ENCODE measurements around the gene C10orf143.
A peak's percentile ranks its signal among the peaks of the same experiment; 100 is the strongest.
"Not testable (repeated sequence)": the region's sequence is repeated elsewhere in the genome, so short reads cannot be mapped to it uniquely, and the experiment has no call there.

The C10orf143 gene

DNA sequence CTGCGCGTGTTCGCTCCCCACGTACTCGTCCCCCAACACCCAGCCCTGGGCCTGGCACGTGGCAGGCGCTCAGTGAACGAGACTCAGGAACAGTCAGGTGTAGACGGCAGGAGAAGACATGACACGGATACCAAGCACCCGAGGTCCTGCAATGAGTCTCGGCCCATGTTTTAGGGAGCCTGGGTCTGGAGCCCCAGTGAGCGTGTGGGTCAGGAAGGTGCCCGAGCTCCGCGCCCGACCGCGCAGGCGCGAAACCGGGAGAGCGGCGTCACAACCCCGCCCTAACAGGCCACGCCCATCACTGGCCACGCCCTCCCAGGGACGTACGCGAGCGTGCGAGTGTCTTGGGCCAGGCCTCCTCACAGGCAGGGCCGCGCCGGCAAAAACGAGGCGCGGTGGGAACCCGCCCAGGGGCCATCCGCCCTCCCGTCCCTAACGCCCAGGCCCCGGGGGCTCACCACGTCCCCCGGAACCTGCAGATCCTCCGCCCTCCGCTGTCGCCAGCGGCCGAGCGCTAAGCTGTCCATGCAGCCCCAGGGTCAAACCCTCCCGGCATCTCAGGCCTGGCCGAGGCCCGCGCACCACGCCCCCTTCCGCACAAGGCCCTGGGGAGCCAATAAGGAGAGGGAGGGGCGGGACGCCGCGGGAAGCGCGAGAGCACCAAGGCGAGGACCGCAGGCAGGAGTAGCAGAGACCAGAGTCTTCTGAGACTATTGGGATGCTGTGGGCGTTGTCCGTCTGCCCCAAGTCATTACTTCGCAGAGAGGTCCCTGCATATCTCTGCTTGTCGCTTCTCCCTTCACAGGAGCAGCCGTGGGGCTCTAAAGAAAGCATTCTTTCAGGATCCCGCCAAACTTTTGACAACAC, at the start of gene C10orf143:
C10orf143 (minus strand) TSS at position 585 of the 867 bp plus-strand sequence; CDS start at position 527, 58 bp downstream.
- peak; percentile 16 for DNase-seq

DNA sequence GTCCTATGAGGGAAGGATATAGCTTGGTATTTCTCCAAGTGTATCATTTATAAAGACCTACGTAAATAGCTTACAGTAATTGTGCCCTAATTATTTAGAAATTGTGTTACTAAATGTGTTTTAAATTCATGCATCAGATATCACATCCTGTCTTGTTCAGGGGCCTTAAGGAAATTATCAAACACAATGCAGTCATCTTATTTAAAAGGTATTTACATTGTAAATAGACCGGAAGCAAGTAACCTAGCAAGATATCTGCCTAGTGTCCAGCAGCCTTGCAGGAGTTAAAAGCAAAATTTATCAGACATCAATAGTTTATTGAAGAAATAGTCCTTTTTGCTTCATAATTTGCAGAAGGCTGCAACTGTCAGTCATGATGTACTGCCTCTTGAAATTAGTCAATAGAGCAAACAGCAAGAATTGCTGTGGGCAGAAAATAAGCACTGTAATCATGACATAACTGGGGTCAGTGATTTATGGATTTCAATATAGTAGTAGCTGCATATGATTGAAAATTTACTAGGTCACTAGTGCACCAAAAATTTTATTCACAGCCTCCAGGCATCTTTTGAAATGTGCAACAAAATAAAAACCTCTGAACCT, 48.7 kb upstream of the C10orf143 start:
- no peak for DNase-seq

DNA sequence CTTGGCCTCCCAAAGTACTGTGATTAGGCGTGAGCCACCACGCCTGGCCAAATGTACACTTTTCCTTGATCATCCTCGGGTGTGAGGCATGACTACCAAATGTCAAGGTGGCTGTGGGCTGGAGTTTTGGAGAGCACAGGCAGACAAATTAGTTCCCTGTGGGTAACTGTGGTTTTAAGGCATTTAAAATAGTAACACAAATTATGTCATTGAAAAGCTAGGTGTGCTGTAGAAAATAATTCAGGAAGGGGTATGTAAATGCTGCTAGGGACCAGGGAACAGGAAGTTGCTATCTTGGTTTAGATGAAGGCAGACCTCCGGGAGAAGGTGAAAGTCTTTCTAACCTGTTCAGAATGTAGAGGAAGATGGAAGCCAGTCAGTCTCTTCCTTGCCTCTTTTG, 35.4 kb upstream of the C10orf143 start:
- DNase-seq = no peak

DNA sequence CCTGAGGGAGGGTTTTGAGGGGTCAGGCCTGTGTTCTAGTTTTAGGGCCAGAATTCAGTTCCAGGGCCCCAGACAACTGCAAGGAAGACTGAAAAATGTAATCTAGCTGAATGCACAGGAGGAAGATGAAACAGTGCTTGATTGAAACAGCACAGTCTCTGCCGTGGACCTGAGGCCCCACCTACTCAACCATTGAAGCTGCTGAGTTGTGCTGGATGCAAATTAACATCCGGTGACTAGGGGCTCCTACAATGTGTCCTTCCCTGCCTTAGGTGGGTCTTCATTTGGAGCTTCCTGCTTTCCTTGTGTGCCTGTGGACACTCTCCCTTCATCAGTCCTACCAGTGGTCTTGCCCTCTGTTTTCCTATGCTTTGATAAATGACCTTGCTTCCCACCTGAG, 31.2 kb upstream of the C10orf143 start:
- DNase-seq = no peak

DNA sequence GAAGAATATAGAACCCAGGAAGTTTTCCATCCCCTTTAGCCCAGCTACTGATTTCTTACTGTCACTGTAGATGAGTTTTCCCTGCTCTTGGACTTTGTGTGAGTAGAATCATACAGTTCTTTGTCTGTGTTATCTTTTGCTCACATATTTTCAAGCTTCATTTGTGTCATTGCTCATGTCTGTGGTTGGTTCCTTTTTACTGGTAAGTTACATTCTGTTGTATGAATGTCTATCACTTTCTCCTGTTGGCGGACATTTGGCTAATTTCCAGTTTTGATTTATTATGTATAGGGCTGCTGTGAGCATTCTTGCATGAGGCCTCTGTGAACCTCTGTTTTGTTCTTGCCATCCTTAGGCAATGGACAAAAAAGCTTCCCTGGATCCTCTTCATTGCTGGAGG, 30.8 kb upstream of the C10orf143 start:
- DNase-seq = no peak

DNA sequence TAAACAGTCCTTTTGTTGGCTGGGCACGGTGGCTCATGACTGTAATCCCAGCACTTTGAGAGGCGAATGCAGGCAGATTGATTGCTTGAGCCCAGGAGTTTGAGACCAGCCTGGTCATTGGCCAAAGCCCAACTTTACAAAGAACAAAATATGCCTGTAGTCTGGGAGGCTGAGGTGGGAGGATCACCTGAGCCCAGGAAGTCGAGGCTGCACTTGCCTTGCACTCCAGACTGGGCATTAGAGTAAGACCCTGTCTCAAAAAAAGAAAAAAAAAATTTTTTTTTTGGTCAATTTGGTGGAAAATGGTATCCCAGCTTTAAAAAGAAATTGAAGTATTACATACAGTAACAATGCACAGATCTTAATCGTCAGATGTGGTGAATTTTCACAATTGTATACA, 30.4 kb upstream of the C10orf143 start:
- no peak for DNase-seq

DNA sequence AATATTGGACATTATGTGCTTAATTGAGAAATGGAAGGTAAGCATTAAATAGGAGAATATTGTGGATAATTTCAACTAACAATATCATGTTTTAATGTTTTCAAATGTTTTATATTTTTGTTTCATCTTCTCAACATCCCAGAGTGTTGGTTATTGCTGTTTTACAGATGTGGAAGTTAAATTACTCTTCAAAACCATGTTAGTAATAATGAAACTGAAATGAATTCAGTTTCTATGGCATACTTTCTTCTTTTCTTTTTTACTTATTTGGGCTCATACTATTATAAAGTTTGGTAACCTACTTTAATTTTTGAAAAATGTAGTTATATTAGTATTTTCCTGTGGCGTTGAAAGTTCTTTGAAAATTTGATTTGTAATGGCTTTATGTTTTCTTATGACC, 29.8 kb upstream of the C10orf143 start:
- no peak for DNase-seq

DNA sequence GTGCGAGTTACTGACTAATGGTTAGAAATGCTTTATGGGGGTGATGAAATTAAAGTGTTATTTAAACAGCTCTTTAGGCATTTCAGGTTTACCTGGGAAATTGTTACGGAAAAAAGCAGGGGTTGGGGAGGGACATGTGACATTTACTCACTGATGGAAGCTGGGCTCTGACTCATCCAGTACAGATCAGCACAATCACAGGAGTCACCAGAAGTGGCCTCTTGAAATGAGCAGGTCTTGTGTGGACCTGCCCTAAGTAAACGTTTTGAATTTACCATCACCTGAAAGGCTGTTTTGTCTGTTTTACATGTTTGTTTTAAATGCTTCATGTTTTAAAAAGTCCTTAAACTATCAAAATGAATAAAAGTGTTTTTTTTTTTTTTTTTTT, 27.8 kb upstream of the C10orf143 start:
- no peak for DNase-seq

DNA sequence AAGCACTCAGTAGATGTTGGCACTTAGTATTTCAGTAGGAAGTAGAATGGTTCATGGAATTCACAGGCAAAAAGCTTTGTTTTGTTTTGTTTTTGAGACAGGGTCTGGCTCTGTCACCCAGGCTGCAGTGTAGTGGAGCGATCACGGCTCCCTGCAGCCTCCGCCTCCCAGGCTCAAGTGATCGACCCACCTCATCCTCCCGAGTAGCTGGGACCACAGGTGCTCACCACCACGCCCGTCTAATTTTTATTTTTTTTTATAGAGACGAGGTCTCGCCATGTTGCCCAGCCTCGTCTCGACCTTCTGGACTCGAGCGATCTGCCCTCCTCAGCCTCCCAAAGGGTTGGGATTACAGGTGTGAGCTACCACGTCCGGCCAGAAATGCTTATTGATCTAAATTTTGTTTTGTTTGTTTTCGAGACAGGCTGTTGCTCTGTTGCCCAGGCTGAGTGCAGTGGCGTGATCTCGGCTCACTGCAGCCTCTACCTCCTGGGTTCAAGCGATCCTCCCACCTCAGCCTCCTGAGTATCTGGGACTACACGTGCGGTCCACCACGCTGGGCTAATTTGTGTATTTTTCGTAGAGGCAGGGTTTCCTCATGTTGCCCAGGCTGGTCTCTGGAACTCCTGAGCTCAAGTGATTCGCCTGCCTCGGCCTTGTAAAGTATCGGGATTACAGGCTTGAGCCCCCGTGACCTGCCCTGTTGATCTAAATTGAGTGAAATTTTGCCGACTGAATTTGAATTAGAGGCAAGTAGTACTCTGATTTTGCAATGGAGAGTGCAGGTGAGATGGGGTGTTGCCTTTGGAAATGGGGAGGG, 27.2 kb upstream of the C10orf143 start:
- no peak for DNase-seq

DNA sequence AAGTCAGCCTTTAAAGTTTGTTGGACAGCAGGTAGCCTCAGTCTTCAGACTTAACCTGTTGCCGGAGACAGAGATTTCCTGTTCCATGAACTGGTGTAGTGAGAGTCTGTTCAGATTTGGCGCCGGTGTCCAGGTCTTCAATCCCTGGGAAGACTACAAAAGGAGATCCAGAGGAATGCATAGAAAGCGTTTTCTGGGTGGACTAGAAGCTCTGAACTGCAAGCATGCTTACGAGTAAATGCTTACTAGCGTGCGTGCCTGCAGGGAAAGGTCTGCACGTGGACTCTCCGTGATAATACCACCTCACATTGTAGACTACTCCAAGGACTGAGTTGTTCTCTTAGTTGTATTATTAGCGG, 26.4 kb upstream of the C10orf143 start:
- DNase-seq = no peak

DNA sequence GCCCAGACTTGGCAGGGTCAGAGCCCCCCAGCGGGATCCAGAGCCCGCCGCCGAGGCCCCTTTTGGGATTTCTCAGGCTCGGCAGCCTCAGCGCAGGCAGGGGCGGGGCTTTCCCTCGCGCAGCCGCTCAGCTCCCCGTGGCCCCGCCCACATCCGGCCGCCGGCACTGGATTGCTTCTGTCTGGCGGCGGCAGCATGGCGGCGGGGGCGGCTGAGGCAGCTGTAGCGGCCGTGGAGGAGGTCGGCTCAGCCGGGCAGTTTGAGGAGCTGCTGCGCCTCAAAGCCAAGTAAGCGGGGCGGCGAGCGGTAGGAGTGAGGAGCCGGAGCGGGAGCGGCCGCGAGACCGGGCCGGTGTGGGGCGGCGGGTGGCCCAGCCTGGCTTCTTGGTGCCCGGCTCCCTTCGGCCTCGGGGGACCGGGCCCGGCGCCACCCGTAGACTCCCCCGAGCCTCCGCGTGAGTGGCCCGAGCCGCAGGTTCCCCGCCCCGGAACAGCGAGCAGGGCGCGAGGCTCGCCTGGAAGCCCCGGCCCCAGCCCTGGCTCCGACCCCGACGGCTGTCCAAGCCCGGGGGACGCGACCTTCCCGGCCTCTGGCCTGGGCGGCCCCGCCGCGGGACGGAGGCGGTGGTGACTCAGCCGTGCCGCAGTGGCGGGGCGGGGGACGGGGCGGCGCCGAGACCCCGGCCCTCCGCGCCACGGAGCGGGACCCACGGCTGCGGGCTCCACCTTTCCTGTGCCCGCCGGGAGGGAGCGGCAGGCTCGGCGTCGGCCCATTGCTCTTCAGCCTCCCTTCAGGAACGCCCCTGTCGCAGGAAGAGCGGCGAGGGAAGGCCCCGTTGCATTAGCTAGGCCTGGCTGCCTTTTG, 25.8 kb upstream of the C10orf143 start, which contains the start of gene GLRX3:
GLRX3 (plus strand) TSS at position 166 of the 864 bp plus-strand sequence; CDS start at position 196, 30 bp downstream.
- DNase-seq = no peak

DNA sequence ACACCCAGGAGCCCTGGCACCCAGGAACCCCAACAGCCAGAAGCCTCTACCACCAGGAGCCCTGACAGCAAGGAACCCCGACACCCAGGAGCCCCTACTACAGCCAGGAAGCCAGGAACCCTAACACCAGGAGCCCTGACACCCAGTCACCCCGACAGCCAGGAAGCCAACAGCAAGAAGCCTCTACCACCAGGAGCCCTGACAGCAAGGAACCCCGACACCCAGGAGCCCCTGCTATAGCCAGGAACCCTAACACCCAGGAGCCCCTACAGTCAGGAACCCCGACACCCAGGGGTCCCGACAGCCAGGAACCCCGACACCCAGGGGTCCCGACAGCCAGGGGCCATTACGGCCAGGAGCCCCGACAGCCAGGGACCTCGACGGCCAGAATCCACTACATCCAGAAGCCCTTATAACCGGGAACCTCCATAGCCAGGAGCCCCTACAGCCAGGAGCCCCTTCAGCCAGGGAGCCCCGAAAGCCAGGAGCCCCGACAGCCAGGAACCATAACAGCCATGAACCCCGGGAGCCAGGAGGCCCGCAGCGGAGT, 25.1 kb upstream of the C10orf143 start:
- DNase-seq = no peak

DNA sequence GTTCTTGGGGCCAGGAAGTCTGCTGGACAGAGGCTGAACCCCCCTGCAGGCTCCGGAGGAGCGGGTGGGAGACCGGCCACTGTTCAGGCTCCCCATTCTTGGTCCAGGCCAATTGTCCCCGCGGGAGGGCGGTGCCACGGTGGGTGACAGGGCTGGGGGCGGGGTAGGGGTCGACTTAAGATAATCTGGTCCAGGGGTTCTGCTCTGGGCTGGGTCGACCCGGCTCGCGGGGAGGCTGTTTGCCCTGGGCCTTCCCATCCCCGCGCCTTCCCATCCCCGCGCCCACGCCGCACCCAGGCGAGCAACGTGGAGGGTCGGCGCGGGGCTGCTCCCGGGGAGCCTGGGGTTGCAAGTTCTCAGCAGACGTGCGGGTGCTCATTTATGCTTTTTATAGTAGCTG, 18.3 kb upstream of the C10orf143 start:
- DNase-seq = no peak

DNA sequence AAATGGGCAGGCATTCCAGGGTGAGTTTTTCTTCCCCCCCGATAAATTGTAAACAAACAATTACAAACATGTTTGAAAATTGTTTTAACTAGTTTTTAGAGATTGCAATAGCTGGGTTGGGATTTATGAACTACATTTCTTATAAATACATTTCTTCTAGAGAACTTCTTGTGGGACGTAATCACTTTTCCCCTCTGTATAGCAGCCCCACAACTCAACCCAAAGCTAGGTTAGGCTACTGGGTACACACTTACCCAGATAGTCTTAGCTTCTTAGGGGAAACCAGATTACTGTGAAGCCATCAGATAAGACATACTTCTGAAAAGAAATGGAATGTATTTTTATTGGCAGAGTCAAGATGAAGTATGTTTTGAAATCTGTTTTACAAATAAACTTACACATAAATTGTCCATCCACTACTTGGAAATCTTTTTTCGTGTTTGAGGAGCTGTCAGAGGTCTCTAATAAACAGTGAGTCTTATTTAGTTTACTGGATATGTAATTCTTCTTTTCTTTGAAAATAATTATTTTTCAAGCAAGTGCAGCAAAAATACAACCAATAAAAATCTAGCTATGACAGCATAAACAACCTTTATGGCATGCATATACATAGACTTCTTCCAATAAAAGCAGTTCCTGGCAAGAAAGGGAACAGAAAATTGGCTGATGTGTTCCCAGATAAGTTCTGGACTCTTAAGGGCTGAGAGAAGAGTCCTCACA, 17.6 kb upstream of the C10orf143 start:
- DNase-seq = no peak

DNA sequence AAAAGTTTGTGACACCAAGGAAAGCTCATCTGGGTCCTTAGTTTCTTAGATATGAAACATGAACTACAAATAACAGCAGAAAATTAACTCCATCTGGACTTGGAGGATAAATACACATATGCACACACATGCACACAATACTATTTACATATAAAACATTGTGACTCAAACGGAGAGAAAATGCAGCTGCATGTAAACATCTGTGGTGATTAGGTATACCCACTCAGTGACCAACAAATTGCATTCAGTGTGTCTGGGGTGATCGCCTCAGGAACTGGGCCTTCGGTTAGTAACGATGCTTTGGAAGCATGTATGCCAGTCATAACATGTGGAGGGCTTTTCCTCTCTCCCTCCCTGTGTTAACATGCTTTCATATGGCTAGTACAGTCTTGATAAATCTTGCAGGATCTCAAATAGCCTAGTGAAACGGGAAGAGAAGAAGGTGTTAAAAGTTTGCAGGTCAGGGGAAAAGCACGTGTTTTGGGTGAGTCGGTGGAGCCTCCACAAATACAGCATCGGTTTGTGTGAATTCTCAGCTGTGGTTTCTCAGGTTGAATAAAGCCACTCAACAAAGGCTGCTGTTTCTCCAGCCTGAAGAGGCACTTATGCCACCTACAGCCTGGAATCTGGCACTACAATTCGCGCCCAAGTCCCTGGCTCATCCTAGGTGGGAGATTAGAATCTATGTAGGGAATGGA, 16.9 kb upstream of the C10orf143 start:
- DNase-seq = no peak

DNA sequence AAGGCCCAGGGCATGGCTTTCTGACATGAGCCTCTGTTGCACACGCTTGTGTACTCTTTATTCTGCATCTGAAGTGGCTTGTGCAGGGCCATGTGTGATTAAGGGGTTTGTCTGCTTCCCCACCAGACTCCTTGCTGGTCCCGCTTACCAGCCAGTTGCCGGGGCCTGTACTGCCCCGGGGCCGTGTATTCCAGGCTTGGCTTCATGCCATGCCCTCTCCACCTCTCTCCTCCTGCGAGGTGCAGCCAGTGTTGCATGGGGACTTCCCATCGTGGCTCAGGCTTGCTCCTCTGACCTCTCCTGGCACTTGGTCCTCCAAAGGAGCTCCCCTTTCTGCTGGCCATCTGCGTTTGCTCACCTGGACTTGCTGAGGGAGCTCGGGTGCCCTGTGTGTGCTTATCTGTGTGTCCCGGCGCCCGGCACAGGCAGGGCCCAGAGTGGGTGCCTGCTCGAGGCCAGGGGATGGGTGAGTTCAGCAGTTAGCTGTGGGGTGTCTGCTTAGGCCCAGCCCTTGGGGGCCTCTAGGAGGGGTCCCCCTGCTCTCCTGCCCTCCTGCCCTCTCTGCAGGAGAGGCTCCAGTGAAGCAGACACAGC, 11.0 kb upstream of the C10orf143 start:
- no peak for DNase-seq

DNA sequence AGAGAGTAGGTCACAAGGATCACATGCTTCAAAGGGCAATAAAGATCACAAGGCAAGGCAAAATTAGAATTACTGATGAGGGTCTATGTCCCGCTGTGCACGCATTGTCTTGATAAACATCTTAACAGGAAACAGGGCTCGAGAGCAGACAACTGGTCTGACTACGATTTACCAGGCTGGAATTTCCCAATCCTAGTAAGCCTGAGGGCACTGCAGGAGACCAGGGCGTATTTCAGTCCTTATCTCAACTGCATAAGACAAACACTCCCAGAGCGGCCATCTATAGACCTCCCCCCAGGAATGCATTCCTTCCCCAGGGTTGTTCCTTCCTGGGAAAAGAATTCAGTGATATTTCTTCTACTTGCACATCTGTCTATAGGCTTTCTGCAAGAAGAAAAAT, 6.9 kb upstream of the C10orf143 start:
- DNase-seq = not testable (repeated sequence)

DNA sequence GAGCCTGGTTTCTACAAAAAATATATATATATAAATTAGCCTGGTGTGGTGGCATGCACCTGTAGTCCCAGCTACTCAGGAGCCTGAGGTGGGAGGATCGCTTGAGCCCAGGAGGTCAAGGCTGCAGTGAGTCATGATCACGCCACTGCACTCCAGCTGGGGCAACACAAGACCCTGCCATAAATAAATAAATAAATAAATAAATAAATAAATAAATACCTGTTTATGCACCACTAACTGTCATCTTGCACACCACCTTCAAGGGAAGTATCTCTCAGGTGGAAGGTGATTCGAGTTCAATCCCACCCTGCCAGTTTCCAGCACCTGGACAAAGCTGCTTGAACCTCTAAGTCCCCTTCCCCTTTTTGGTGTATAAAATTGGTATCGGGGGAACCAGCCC, 6.3 kb upstream of the C10orf143 start:
- not testable (repeated sequence) for DNase-seq

DNA sequence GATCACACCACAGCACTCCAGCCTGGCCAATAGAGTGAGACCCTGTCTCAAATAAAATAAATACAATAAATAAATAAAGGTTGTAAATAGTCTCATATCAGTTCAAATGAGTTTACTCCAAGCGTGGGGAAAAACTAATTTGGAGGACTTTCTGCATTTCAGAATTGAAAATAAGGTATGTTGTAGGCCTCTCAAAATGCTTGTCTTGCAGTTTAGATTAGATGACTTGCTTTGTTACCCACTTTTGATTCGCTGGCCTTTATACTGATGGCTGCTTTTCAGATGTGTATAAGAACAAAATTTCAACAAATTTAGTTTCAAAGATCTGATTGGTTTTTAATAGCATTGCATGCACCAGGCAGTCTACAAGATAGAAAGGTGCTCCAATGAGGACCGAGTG, 2.2 kb upstream of the C10orf143 start:
- no peak for DNase-seq

DNA sequence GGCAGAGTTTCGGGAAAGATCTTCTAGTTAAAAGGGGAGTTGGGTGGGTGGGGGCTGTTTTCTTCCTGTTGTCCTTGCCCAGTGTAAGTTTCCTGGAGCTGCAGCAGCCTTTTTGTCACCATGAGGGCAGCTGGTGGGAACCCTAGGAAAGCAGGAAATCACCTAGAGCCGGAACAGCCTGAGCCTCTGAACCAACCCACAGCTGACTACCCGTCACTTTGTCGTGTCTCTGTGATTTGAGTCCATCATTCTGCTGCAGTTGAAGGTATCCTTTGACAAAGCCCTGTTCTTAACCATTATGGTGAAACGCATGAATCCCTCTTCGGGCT, 1.2 kb upstream of the C10orf143 start:
- no peak for DNase-seq

All from NCI-H524 treated with DMSO at 0.1 percent for 48 hours (cell line).